ENCODE results near the gene LYPLAL1. TPM values are rescaled to one million over a fixed set of nuclear protein-coding genes. Genes with fewer than 3 reads are reported as not detected.

The LYPLAL1 gene
- total and polyA plus RNA-seq, 9 of the 15 experiments (the other 6 are each of a cell fraction or from before 2014, with no cell fraction given), result 14.9 to 179 (median 46.3) TPM

DNA sequence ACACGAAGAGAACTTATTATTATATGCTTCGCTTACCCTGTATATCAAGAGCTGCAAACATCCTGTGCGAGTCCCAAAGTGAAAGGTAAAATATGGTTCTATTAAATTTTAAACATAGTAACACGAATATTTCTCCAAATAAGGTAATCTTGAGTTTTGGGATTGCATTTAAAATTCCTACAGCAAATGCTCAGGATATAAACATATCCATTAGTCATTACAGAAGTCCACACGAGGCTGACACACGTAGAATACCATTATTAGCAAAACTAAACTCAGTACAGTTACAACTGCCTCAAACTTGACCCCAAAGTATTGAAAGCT lies 282 bp upstream of the LYPLAL1 start (continued):
- no peak for TF ChIP-seq ZNF280A (IDR thresholded peaks at IDR 0.05; ENCODE audit: low read depth, partially characterized antibody)
- 0 out of 2 replicates have a peak, but pooled peaks have one; percentile 40 for TF ChIP-seq NR2C1 (IDR thresholded peaks at IDR 0.05)
- TF ChIP-seq NR2C1 (tag; IDR thresholded peaks at IDR 0.05), result no peak
- no peak for TF ChIP-seq MECOM (CRISPR knock-in tag; IDR thresholded peaks at IDR 0.05)
- no peak for TF ChIP-seq ZNF778 (CRISPR knock-in tag; IDR thresholded peaks at IDR 0.05)
- no peak for TF ChIP-seq PML (IDR thresholded peaks at IDR 0.05; ENCODE audit: low read length)
- TF ChIP-seq ZNF518B (CRISPR knock-in tag; IDR thresholded peaks at IDR 0.05), result no peak
- no peak for TF ChIP-seq SAP30 (IDR thresholded peaks at IDR 0.05; ENCODE audit: borderline replicate concordance, insufficient read depth, low read depth, low read length, poor library complexity, severe bottlenecking)
- TF ChIP-seq, protein P1, sequence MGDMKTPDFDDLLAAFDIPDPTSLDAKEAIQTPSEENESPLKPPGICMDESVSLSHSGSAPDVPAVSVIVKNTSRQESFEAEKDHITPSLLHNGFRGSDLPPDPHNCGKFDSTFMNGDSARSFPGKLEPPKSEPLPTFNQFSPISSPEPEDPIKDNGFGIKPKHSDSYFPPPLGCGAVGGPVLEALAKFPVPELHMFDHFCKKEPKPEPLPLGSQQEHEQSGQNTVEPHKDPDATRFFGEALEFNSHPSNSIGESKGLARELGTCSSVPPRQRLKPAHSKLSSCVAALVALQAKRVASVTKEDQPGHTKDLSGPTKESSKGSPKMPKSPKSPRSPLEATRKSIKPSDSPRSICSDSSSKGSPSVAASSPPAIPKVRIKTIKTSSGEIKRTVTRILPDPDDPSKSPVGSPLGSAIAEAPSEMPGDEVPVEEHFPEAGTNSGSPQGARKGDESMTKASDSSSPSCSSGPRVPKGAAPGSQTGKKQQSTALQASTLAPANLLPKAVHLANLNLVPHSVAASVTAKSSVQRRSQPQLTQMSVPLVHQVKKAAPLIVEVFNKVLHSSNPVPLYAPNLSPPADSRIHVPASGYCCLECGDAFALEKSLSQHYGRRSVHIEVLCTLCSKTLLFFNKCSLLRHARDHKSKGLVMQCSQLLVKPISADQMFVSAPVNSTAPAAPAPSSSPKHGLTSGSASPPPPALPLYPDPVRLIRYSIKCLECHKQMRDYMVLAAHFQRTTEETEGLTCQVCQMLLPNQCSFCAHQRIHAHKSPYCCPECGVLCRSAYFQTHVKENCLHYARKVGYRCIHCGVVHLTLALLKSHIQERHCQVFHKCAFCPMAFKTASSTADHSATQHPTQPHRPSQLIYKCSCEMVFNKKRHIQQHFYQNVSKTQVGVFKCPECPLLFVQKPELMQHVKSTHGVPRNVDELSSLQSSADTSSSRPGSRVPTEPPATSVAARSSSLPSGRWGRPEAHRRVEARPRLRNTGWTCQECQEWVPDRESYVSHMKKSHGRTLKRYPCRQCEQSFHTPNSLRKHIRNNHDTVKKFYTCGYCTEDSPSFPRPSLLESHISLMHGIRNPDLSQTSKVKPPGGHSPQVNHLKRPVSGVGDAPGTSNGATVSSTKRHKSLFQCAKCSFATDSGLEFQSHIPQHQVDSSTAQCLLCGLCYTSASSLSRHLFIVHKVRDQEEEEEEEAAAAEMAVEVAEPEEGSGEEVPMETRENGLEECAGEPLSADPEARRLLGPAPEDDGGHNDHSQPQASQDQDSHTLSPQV (IDR thresholded peaks at IDR 0.05), result peak; percentile 70; the same call in 1 of the 2 replicates
- no peak for TF ChIP-seq HOXB6 (CRISPR knock-in tag; IDR thresholded peaks at IDR 0.05; ENCODE audit: borderline replicate concordance)
- TF ChIP-seq VEZF1 (CRISPR knock-in tag; IDR thresholded peaks at IDR 0.05), result no peak
- 0 out of 2 replicates have a peak, but pooled peaks have one; percentile 7 for TF ChIP-seq DEAF1 (CRISPR knock-in tag; IDR thresholded peaks at IDR 0.05)
- TF ChIP-seq KAT8 (IDR thresholded peaks at IDR 0.05; ENCODE audit: low read depth), result no peak
- no peak for TF ChIP-seq BRD4 (IDR thresholded peaks at IDR 0.05)
- no peak for TF ChIP-seq MBD2 (IDR thresholded peaks at IDR 0.05; ENCODE audit: borderline replicate concordance, low read depth)
- no peak for TF ChIP-seq GATAD2A (IDR thresholded peaks at IDR 0.05)
- no peak for TF ChIP-seq PCBP2 (IDR thresholded peaks at IDR 0.05; ENCODE audit: low read depth, low read length, poor library complexity, severe bottlenecking)
